Large intestine (tissue), 3 donors: ENCODE results near the gene SELENOS. TPM values are rescaled to one million over a fixed set of nuclear protein-coding genes. Genes with fewer than 3 reads are reported as not detected.

Source experiments
- DNase-seq, 2 donors: peaks; one replicate each; pipeline versions ENCODE4 v3.0.0 to v3.0.0-alpha.2; 2013
- H3K27ac ChIP-seq: one replicate; pipeline ENCODE4 v1.5.1; 2013; ENCODE audit warnings: low read length
- H3K27me3 ChIP-seq: 2 replicates; pipeline ENCODE4 v1.6.1; 2013; ENCODE audit warnings: low read length; ENCODE audit not compliant: control insufficient read depth, insufficient read depth
- H3K36me3 ChIP-seq: 2 replicates; pipeline ENCODE4 v1.6.1; 2013; ENCODE audit warnings: low read length; ENCODE audit not compliant: control insufficient read depth, insufficient read depth
- H3K4me1 ChIP-seq: one replicate; pipeline ENCODE4 v1.6.1; 2013; ENCODE audit warnings: low read length; ENCODE audit not compliant: control insufficient read depth, insufficient read depth
- H3K4me3 ChIP-seq: one replicate; pipeline ENCODE4 v1.5.1; 2013; ENCODE audit warnings: low read length
- H3K9me3 ChIP-seq: one replicate; pipeline ENCODE4 v1.6.1; 2013; ENCODE audit warnings: mild to moderate bottlenecking, low read depth, low read length, moderate library complexity; ENCODE audit not compliant: control insufficient read depth
- WGBS: methylation state at CpG from one replicate; pipeline ENCODE4 v1.1.5; 2013; ENCODE audit warnings: low lambda C conversion rate; ENCODE audit not compliant: insufficient coverage; 5-methylcytosine and 5-hydroxymethylcytosine counted together
- polyA plus RNA-seq: library from polyadenylated mRNA; unstranded; fragments of 120-200 nt; gene quantifications from one replicate; pipeline ENCODE4 v1.2.1, GENCODE V29; 2013

The SELENOS gene
- polyA plus RNA-seq, 1 donor = 83.5 TPM

DNA sequence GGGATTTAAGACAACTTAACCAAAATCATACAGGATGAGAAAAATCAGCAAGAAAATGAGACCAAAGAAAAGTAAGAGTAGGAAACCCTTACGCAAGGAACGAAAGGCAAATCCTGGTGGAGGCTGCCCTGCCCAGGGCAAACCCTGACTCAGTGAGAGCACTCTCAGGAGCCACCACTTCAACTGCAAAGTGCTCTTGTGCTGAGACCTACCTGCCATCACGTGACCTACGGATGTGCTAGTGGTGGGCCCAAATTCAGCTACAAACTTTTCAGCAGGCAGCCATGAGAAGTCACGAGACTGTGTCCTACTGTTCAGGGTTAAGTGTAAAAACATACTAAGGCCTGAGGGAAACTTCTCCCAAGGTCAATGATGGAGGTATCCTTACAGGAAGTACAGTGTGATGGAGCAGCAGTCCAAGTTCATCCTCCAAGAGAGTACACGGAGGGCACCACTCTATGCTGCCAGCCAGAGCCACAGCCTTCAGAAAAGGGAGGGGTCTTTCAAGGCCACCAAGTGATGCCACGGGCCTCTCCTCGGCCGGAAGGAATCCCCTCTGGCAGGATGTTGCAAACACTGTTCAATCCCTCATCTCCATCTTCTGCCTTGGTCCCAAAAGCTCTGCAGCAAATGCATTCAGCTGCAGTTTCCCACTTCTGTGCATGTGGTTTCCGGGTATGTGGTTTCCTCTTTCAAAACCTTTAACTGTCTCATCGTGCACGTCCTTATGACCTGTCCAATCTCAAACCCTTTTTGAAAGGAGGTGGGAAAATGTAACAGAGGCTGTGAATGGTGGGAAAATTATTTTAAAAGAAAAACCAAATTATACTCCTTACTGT is 34.9 kb downstream of the SELENOS start:
- H3K4me3 ChIP-seq = no peak overlapping the region
- 83% methylated on average over 1 of the region's 12 CpGs for WGBS

GRCh38 chr15:101240358-101240757 is 36.9 kb downstream of the SELENOS start:
- no peak for DNase-seq
- WGBS = 40% methylated on average over 1 of the region's 5 CpGs
- H3K4me1 ChIP-seq = no peaks in the 10 kb centered on the region
- no peak overlapping the region for H3K27ac ChIP-seq
- H3K9me3 ChIP-seq = no peaks in the 10 kb centered on the region
- peaks cover 6% of the 10 kb centered on the region for H3K36me3 ChIP-seq
- H3K4me3 ChIP-seq = no peak overlapping the region
- no peaks in the 10 kb centered on the region for H3K27me3 ChIP-seq

More for the DNA sequence above, 34.9 kb downstream of the SELENOS start:
- no peak for DNase-seq
- Histone ChIP-seq H3K27me3 (no peaks in the 10 kb centered on the region), H3K4me1 (no peaks in the 10 kb centered on the region), H3K36me3 (peaks cover 6% of the 10 kb centered on the region), H3K27ac (no peak overlapping the region), H3K9me3 (no peaks in the 10 kb centered on the region)

GRCh38 chr15:101239724-101240136 is 37.6 kb downstream of the SELENOS start:
- Histone ChIP-seq H3K4me3 (no peak overlapping the region), H3K4me1 (no peaks in the 10 kb centered on the region), H3K27ac (no peak overlapping the region), H3K36me3 (peaks cover 12% of the 10 kb centered on the region), H3K9me3 (no peaks in the 10 kb centered on the region), H3K27me3 (no peaks in the 10 kb centered on the region)
- no peak for DNase-seq
- WGBS = no CpG with 5 or more reads among the region's 6 CpGs

GRCh38 chr15:101237251-101237650 is 40.0 kb downstream of the SELENOS start:
- no peaks in the 10 kb centered on the region for H3K9me3 ChIP-seq
- H3K27ac ChIP-seq = no peak overlapping the region
- DNase-seq = no peak
- no peaks in the 10 kb centered on the region for H3K4me1 ChIP-seq
- H3K36me3 ChIP-seq = peaks cover 24% of the 10 kb centered on the region
- no peak overlapping the region for H3K4me3 ChIP-seq
- no peaks in the 10 kb centered on the region for H3K27me3 ChIP-seq
- 89% methylated on average over 7 of the region's 12 CpGs for WGBS

DNA sequence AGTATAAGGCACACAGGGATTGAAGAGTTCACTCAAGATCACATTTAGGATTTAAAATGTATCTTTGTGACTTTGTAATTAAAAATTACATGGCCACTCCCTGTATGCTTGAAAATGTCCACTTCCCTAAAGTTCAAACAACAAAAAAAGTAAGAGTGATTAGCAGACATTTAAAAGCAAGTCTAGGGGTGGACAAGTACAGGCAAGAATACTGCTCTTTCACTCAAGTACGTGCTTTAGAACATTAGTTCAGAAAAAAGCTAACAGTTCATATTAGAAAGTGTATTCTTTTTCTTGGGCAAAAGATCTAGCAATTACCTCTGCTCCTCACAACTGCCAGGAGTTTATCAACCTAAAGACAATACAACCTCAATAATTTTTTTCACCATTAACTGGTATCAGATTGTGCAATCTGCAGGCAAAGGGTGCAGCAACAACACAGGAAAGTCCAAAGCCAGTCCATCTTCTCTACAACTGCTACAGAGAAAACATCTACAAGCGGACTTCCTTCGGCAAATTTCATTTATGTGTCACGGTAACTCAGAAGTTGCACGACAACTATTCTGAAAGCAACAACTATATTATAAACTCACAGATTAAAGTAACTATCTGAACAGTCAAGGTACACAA is 43.5 kb downstream of the SELENOS start:
- no CpG with 5 or more reads among the region's 5 CpGs for WGBS
- Histone ChIP-seq H3K27ac (no peak overlapping the region), H3K9me3 (peaks cover 3% of the 10 kb centered on the region), H3K36me3 (peaks cover 29% of the 10 kb centered on the region), H3K27me3 (no peaks in the 10 kb centered on the region), H3K4me3 (no peak overlapping the region), H3K4me1 (no peaks in the 10 kb centered on the region)
- DNase-seq = no peak

GRCh38 chr15:101232677-101233076 is 44.6 kb downstream of the SELENOS start:
- WGBS = no CpG with 5 or more reads among the region's 5 CpGs
- H3K4me3 ChIP-seq = no peak overlapping the region
- no peaks in the 10 kb centered on the region for H3K4me1 ChIP-seq
- no peak overlapping the region for H3K27ac ChIP-seq
- DNase-seq = no peak
- peaks cover 29% of the 10 kb centered on the region for H3K36me3 ChIP-seq
- H3K9me3 ChIP-seq = peaks cover 8% of the 10 kb centered on the region
- H3K27me3 ChIP-seq = no peaks in the 10 kb centered on the region

DNA sequence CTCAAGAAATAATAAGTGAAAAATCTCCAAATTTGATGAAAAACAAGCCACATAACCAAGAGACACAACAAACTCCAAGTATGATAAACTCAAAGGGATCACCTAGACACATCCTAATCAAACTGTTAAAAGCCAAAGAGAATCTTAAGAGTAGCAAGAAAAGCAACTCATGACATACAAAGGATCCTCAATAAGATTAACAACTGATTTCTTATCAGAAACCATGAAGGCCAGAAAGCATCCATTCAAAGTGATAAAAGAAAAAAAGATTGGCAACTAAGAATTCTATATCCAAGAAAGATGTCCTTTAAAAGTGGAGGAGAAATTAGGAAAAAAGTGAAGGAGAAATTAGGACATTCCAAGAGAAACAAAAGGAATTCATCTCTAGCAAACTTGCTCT is 49.0 kb downstream of the SELENOS start:
- Histone ChIP-seq H3K27ac (no peak overlapping the region), H3K9me3 (peaks cover 8% of the 10 kb centered on the region), H3K4me3 (no peak overlapping the region), H3K4me1 (no peaks in the 10 kb centered on the region), H3K36me3 (peaks cover 20% of the 10 kb centered on the region), H3K27me3 (no peaks in the 10 kb centered on the region)
- DNase-seq = no peak

- H3K27me3 ChIP-seq = no peaks in the 10 kb centered on the region
- no peak for DNase-seq
- peaks cover 8% of the 10 kb centered on the region for H3K9me3 ChIP-seq
- no CpG with 5 or more reads among the region's 5 CpGs for whole genome bisulfite sequencing
- H3K4me3 ChIP-seq = no peak overlapping the region
- H3K27ac ChIP-seq = no peak overlapping the region
- H3K4me1 ChIP-seq = no peaks in the 10 kb centered on the region
- peaks cover 6% of the 10 kb centered on the region for H3K36me3 ChIP-seq
Observed at GRCh38 chr15:101225658-101226057, 51.6 kb downstream of the SELENOS start.

Other genes with a start within 250 kb of the SELENOS start
- gene CHSY1, start 25.4 kb downstream of the SELENOS start, polyA plus RNA-seq = 14.9 TPM
- 61.1 TPM for gene SNRPA1, start 17.8 kb upstream of the SELENOS start, polyA plus RNA-seq
- 22.2 TPM for gene PCSK6, start 212.2 kb upstream of the SELENOS start, polyA plus RNA-seq